Activated T-helper 17 cell treated with anti-CD3 and anti-CD28 coated beads, Interleukin-2, amount 50 U/mL, for 72 hours (primary cell): ENCODE measurements around the gene CRAT. TPM values are rescaled to one million over a fixed set of nuclear protein-coding genes. Genes with fewer than 3 reads are reported as not detected.

Experiments
- ATAC-seq: fragments of 150-1000 bp; cut with Tn5 transposase; replicated peaks from 2 replicates; pipeline ENCODE4 v1.10.0; 2021; ENCODE audit warnings: mild to moderate bottlenecking, moderate library complexity
- H3K27ac Mint-ChIP-seq: one replicate; pipeline ENCODE4 v1.8.0; 2022; ENCODE audit warnings: mixed read lengths
- H3K27me3 Mint-ChIP-seq: one replicate; pipeline ENCODE4 v1.8.0; 2022; ENCODE audit warnings: mixed read lengths
- H3K36me3 Mint-ChIP-seq: one replicate; pipeline ENCODE4 v1.8.0; 2022; ENCODE audit warnings: low read depth, mild to moderate bottlenecking, mixed read lengths
- H3K4me1 Mint-ChIP-seq: one replicate; pipeline ENCODE4 v1.8.0; 2022; ENCODE audit warnings: mixed read lengths
- H3K4me3 Mint-ChIP-seq: one replicate; pipeline ENCODE4 v1.8.0; 2022; ENCODE audit warnings: mild to moderate bottlenecking, mixed read lengths
- H3K9me3 Mint-ChIP-seq: one replicate; pipeline ENCODE4 v1.8.0; 2022; ENCODE audit warnings: mixed read lengths
- total RNA-seq, 2 donors: library from RNA; stranded (reverse); gene quantifications; one replicate each; pipeline ENCODE4 v1.2.3, GENCODE V29; 2022

CRAT gene
- total RNA-seq, 2 donors from 2014 or later: 19.8 to 21.8 TPM

- peak overlapping the region; percentile 81 for H3K4me3 Mint-ChIP-seq
- peaks cover 42% of the 10 kb centered on the region for H3K36me3 Mint-ChIP-seq
- peaks cover 13% of the 10 kb centered on the region for H3K4me1 Mint-ChIP-seq
- no peaks in the 10 kb centered on the region for H3K27me3 Mint-ChIP-seq
- no peak for ATAC-seq
- H3K27ac Mint-ChIP-seq: peak overlapping the region; percentile 85
- no peaks in the 10 kb centered on the region for H3K9me3 Mint-ChIP-seq
Measured at GRCh38 chr9:129141066-129142041, 30.8 kb upstream of the CRAT start.

- Mint-ChIP-seq H3K4me1 (peaks cover 13% of the 10 kb centered on the region), H3K27me3 (no peaks in the 10 kb centered on the region), H3K36me3 (peaks cover 45% of the 10 kb centered on the region), H3K9me3 (no peaks in the 10 kb centered on the region), H3K27ac (peak overlapping the region; percentile 85), H3K4me3 (peak overlapping the region; percentile 81)
- ATAC-seq: peak; percentile 30
Measured at GRCh38 chr9:129140397-129141065, 29.9 kb upstream of the CRAT start.

GRCh38 chr9:129139993-129140396, 29.4 kb upstream of the CRAT start:
- Mint-ChIP-seq H3K27me3 (no peaks in the 10 kb centered on the region), H3K4me3 (peak overlapping the region; percentile 81)

GRCh38 chr9:129139233-129139992, 28.8 kb upstream of the CRAT start:
- Mint-ChIP-seq H3K27me3 (no peaks in the 10 kb centered on the region), H3K36me3 (peaks cover 56% of the 10 kb centered on the region), H3K4me1 (peaks cover 13% of the 10 kb centered on the region), H3K27ac (peak overlapping the region; percentile 85), H3K9me3 (no peaks in the 10 kb centered on the region), H3K4me3 (peak overlapping the region; percentile 81)
- ATAC-seq: peak; percentile 61

More at GRCh38 chr9:129139993-129140396, 29.4 kb upstream of the CRAT start:
- ATAC-seq: peak; percentile 95
- Mint-ChIP-seq H3K9me3 (no peaks in the 10 kb centered on the region), H3K27ac (peak overlapping the region; percentile 85), H3K36me3 (peaks cover 50% of the 10 kb centered on the region), H3K4me1 (peaks cover 13% of the 10 kb centered on the region)

- Mint-ChIP-seq H3K27me3 (no peaks in the 10 kb centered on the region), H3K4me3 (peak overlapping the region; percentile 81), H3K36me3 (peaks cover 54% of the 10 kb centered on the region), H3K9me3 (no peaks in the 10 kb centered on the region), H3K27ac (peak overlapping the region; percentile 85), H3K4me1 (peaks cover 13% of the 10 kb centered on the region)
- ATAC-seq: peak; percentile 2
Measured at GRCh38 chr9:129138476-129139232, 28.1 kb upstream of the CRAT start.

- ATAC-seq: no peak
- Mint-ChIP-seq H3K4me3 (no peak overlapping the region), H3K36me3 (peaks cover 55% of the 10 kb centered on the region), H3K9me3 (no peaks in the 10 kb centered on the region), H3K27me3 (no peaks in the 10 kb centered on the region), H3K27ac (no peak overlapping the region), H3K4me1 (peaks cover 13% of the 10 kb centered on the region)
Measured at GRCh38 chr9:129138144-129138462, 27.5 kb upstream of the CRAT start.

- no peak for ATAC-seq
- H3K9me3 Mint-ChIP-seq: no peaks in the 10 kb centered on the region
- peaks cover 53% of the 10 kb centered on the region for H3K36me3 Mint-ChIP-seq
- H3K27me3 Mint-ChIP-seq: no peaks in the 10 kb centered on the region
- peaks cover 13% of the 10 kb centered on the region for H3K4me1 Mint-ChIP-seq
- H3K4me3 Mint-ChIP-seq: no peak overlapping the region
- H3K27ac Mint-ChIP-seq: no peak overlapping the region
Measured at GRCh38 chr9:129137292-129138143, 26.9 kb upstream of the CRAT start.

GRCh38 chr9:129136446-129137035, 25.9 kb upstream of the CRAT start:
- Mint-ChIP-seq H3K27me3 (no peaks in the 10 kb centered on the region), H3K4me1 (peaks cover 13% of the 10 kb centered on the region), H3K9me3 (no peaks in the 10 kb centered on the region), H3K27ac (no peak overlapping the region), H3K36me3 (peaks cover 57% of the 10 kb centered on the region), H3K4me3 (no peak overlapping the region)
- ATAC-seq: no peak

- H3K4me1 Mint-ChIP-seq: peaks cover 13% of the 10 kb centered on the region
- no peaks in the 10 kb centered on the region for H3K9me3 Mint-ChIP-seq
- H3K27ac Mint-ChIP-seq: no peak overlapping the region
- H3K27me3 Mint-ChIP-seq: no peaks in the 10 kb centered on the region
- no peak overlapping the region for H3K4me3 Mint-ChIP-seq
- ATAC-seq: no peak
- H3K36me3 Mint-ChIP-seq: peaks cover 68% of the 10 kb centered on the region
Measured at GRCh38 chr9:129135476-129135875, 24.9 kb upstream of the CRAT start.

GRCh38 chr9:129133082-129133481, 22.5 kb upstream of the CRAT start:
- no peak for ATAC-seq
- no peak overlapping the region for H3K27ac Mint-ChIP-seq
- no peaks in the 10 kb centered on the region for H3K27me3 Mint-ChIP-seq
- H3K4me3 Mint-ChIP-seq: no peak overlapping the region
- no peaks in the 10 kb centered on the region for H3K4me1 Mint-ChIP-seq
- H3K9me3 Mint-ChIP-seq: no peaks in the 10 kb centered on the region
- peaks cover 84% of the 10 kb centered on the region for H3K36me3 Mint-ChIP-seq

- Mint-ChIP-seq H3K27me3 (no peaks in the 10 kb centered on the region), H3K36me3 (peaks cover 86% of the 10 kb centered on the region)
- ATAC-seq: peak; percentile 99
Measured at GRCh38 chr9:129131300-129132145, 20.9 kb upstream of the CRAT start.

GRCh38 chr9:129130791-129131190, 20.2 kb upstream of the CRAT start:
- no peak overlapping the region for H3K27ac Mint-ChIP-seq
- no peak for ATAC-seq
- H3K4me1 Mint-ChIP-seq: no peaks in the 10 kb centered on the region
- peaks cover 86% of the 10 kb centered on the region for H3K36me3 Mint-ChIP-seq
- H3K4me3 Mint-ChIP-seq: no peak overlapping the region
- H3K27me3 Mint-ChIP-seq: no peaks in the 10 kb centered on the region
- no peaks in the 10 kb centered on the region for H3K9me3 Mint-ChIP-seq

More at GRCh38 chr9:129131300-129132145, 20.9 kb upstream of the CRAT start:
- H3K4me3 Mint-ChIP-seq: no peak overlapping the region
- no peaks in the 10 kb centered on the region for H3K9me3 Mint-ChIP-seq
- no peak overlapping the region for H3K27ac Mint-ChIP-seq
- H3K4me1 Mint-ChIP-seq: no peaks in the 10 kb centered on the region
